ENCODE measurements around the gene ZNF491. TPM values are rescaled to one million over a fixed set of nuclear protein-coding genes. Genes with fewer than 3 reads are reported as not detected.

Gene ZNF491
- total and polyA plus RNA-seq, 4 donors: 0.54 to 4.9 (median 1.8) TPM

- no peak overlapping the region for H3K9ac ChIP-seq (ENCODE audit: insufficient read depth in 1 of 2, low read length in 2 of 2)
- H3K4me1 ChIP-seq (ENCODE audit: control insufficient read depth in 5 of 5, insufficient read depth in 5 of 5, low read length in 5 of 5): no peaks in the 10 kb centered on the region
- TF ChIP-seq CTCF (IDR thresholded peaks at IDR 0.05; ENCODE audit: control extremely low read depth, extremely low read depth): no peak
- ATAC-seq (ENCODE audit: insufficient read depth, low FRiP score) (no peak), DNase-seq (peak; percentile 20 to 74 (median 45))
- H3K27me3 ChIP-seq (ENCODE audit: control insufficient read depth in 3 of 3, insufficient read depth in 3 of 3, low read length in 2 of 3): no peaks in the 10 kb centered on the region
- H3K4me3 ChIP-seq: no peak overlapping the region
- no peak overlapping the region for H3K27ac ChIP-seq (ENCODE audit: low read depth in 1 of 2, low read length in 1 of 2)
- peaks cover 0 to 22% (median 8%) of the 10 kb centered on the region in 4 donors for H3K9me3 ChIP-seq (ENCODE audit: control insufficient read depth in 4 of 4, insufficient read depth in 3 of 4, low read length in 3 of 4)
- WGBS, 2 donors: 76 to 91% methylated on average over 12 of the region's 12 CpGs
- peaks cover 0 to 22% (median 6%) of the 10 kb centered on the region in 4 donors for H3K36me3 ChIP-seq (ENCODE audit: control insufficient read depth in 4 of 4, insufficient read depth in 4 of 4, low read length in 4 of 4)
Observed at GRCh38 chr19:11856596-11857250, 58.4 kb downstream of the ZNF491 start.

Other genes with a start within 250 kb of the ZNF491 start
- gene ELOF1, start 239.3 kb upstream of the ZNF491 start, total RNA-seq: 10 to 100 TPM; 19.2 to 64.2 TPM
- gene ELOF1, start 239.3 kb upstream of the ZNF491 start, polyA plus RNA-seq: 10 to 100 TPM; 56.9 to 82.8 TPM
- 100 to 1,000 TPM in 1 of 2 donors, 10 to 100 TPM in 1; 22.5 to 184 TPM for gene ACP5, start 220.9 kb upstream of the ZNF491 start, total RNA-seq
- gene ACP5, start 220.9 kb upstream of the ZNF491 start, polyA plus RNA-seq: 100 to 1,000 TPM in 1 of 2 donors, 10 to 100 TPM in 1; 95.6 to 301 TPM
- 10 to 100 TPM; 10.2 to 30.6 TPM for gene ZNF627, start 201.0 kb upstream of the ZNF491 start, total RNA-seq
- gene ZNF627, start 201.0 kb upstream of the ZNF491 start, polyA plus RNA-seq: 1 to 10 TPM; 4.8 to 7.4 TPM
- gene ZNF823, start 59.6 kb upstream of the ZNF491 start, total RNA-seq: 10 to 100 TPM in 1 of 2 donors, 1 to 10 TPM in 1; 5.2 to 13.1 TPM
- 1 to 10 TPM; 2.4 to 4.6 TPM for gene ZNF823, start 59.6 kb upstream of the ZNF491 start, polyA plus RNA-seq
- 10 to 100 TPM in 1 of 2 donors, 1 to 10 TPM in 1; 9.4 to 26.4 TPM for gene ZNF441, start 31.5 kb upstream of the ZNF491 start, total RNA-seq
- gene ZNF441, start 31.5 kb upstream of the ZNF491 start, polyA plus RNA-seq: 1 to 10 TPM; 3.7 to 3.8 TPM
- gene ZNF440, start 15.8 kb downstream of the ZNF491 start, total RNA-seq: 10 to 100 TPM; 25.7 to 42.0 TPM
- gene ZNF440, start 15.8 kb downstream of the ZNF491 start, polyA plus RNA-seq: 1 to 10 TPM; 5.2 to 9.3 TPM
- gene ZNF439, start 50.2 kb downstream of the ZNF491 start, total RNA-seq: 10 to 100 TPM in 1 of 2 donors, 1 to 10 TPM in 1; 8.4 to 21.7 TPM
- gene ZNF439, start 50.2 kb downstream of the ZNF491 start, polyA plus RNA-seq: 1 to 10 TPM; 2.5 to 7.5 TPM
- gene ZNF69, start 89.3 kb downstream of the ZNF491 start, total RNA-seq: 10 to 100 TPM in 1 of 2 donors, 1 to 10 TPM in 1; 9.2 to 29.1 TPM
- gene ZNF69, start 89.3 kb downstream of the ZNF491 start, polyA plus RNA-seq: 10 to 100 TPM in 1 of 2 donors, 1 to 10 TPM in 1; 2.0 to 10.4 TPM
- 10 to 100 TPM; 10.8 to 24.7 TPM for gene ZNF700, start 126.6 kb downstream of the ZNF491 start, total RNA-seq
- gene ZNF700, start 126.6 kb downstream of the ZNF491 start, polyA plus RNA-seq: 10 to 100 TPM in 1 of 2 donors, 1 to 10 TPM in 1; 6.2 to 14.2 TPM
- 1 to 10 TPM; 3.3 to 7.2 TPM for gene ZNF763, start 166.5 kb downstream of the ZNF491 start, total RNA-seq
- gene ZNF763, start 166.5 kb downstream of the ZNF491 start, polyA plus RNA-seq: 1 to 10 TPM; 3.2 to 6.2 TPM
- gene ZNF433, start 237.2 kb downstream of the ZNF491 start, total RNA-seq: 10 to 100 TPM in 1 of 2 donors, 1 to 10 TPM in 1; 5.8 to 26.5 TPM
- 1 to 10 TPM; 4.4 to 5.1 TPM for gene ZNF433, start 237.2 kb downstream of the ZNF491 start, polyA plus RNA-seq